OCI-LY3 (cell line): Measurements from ENCODE around the gene HERC2.
A peak's percentile ranks its signal among the peaks of the same experiment; 100 is the strongest.
"Not testable (repeated sequence)": the region's sequence is repeated elsewhere in the genome, so short reads cannot be mapped to it uniquely, and the experiment has no call there.

ENCODE experiments used
- H2AFZ ChIP-seq: fragments of 200-600, 300-600 bp; shearing (Covaris generic); 2 replicates; pipeline ENCODE4 v1.6.0; 2014; ENCODE audit warnings: antibody characterized with exemption, low read depth, low read length
- H3K27ac ChIP-seq: fragments of 200-600, 300-600 bp; sonication (generic); 2 replicates; pipeline ENCODE4 v1.5.1; 2014; ENCODE audit warnings: mild to moderate bottlenecking, low read length, moderate library complexity, mixed read lengths
- H3K27me3 ChIP-seq: fragments of 200-600, 300-600 bp; sonication (generic); 2 replicates; pipeline ENCODE4 v1.6.1; 2014; ENCODE audit warnings: low read depth, low read length, mixed read lengths
- H3K36me3 ChIP-seq: fragments of 200-600, 300-600 bp; sonication (generic); replicated peaks from 2 replicates; pipeline ENCODE3; 2014; ENCODE audit warnings: low read depth, low read length, mixed read lengths
- H3K4me1 ChIP-seq: fragments of 300-600, 200-600 bp; sonication (generic); 2 replicates; pipeline ENCODE4 v1.6.1; 2014; ENCODE audit warnings: low read length, mixed read lengths
- H3K4me2 ChIP-seq: fragments of 200-600, 300-600 bp; sonication (generic); 2 replicates; pipeline ENCODE4 v1.6.1; 2014; ENCODE audit warnings: low read length, mixed read lengths
- H3K4me3 ChIP-seq: fragments of 300-600, 200-600 bp; sonication (generic); 2 replicates; pipeline ENCODE4 v1.5.1; 2014; ENCODE audit warnings: antibody characterized with exemption, mild to moderate bottlenecking, low read length, moderate library complexity
- H3K79me2 ChIP-seq: fragments of 300-600, 200-600 bp; shearing (Covaris generic); 2 replicates; pipeline ENCODE4 v1.6.1; 2014; ENCODE audit warnings: mild to moderate bottlenecking, low read length, mixed read lengths
- H3K9ac ChIP-seq: fragments of 300-600, 200-600 bp; shearing (Covaris generic); 2 replicates; pipeline ENCODE4 v1.6.0; 2014; ENCODE audit warnings: mild to moderate bottlenecking, low read length, moderate library complexity
- H3K9me3 ChIP-seq: fragments of 200-600, 300-600 bp; shearing (Covaris generic); 2 replicates; pipeline ENCODE4 v1.6.1; 2014; ENCODE audit warnings: low read length, mixed read lengths; ENCODE audit not compliant: insufficient read depth
- H4K20me1 ChIP-seq: fragments of 200-600, 300-600 bp; sonication (generic); 2 replicates; pipeline ENCODE4 v1.6.1; 2016; ENCODE audit warnings: low read length, mixed read lengths; ENCODE audit not compliant: insufficient read depth
- EZH2phosphoT487 ChIP-seq: fragments of 200-600 bp; shearing (Covaris generic); IDR thresholded peaks from 2 replicates; pipeline ENCODE4 v1.6.1; 2018; ENCODE audit warnings: antibody characterized with exemption, mixed run types, low read depth
- TF ChIP-seq, protein P1 (sequence below): fragments of 200-600, 300-600 bp; sonication (generic); IDR thresholded peaks from 2 replicates; pipeline ENCODE4 v1.5.1; 2014; ENCODE audit warnings: antibody characterized with exemption, low read length, low read depth

The HERC2 gene

DNA sequence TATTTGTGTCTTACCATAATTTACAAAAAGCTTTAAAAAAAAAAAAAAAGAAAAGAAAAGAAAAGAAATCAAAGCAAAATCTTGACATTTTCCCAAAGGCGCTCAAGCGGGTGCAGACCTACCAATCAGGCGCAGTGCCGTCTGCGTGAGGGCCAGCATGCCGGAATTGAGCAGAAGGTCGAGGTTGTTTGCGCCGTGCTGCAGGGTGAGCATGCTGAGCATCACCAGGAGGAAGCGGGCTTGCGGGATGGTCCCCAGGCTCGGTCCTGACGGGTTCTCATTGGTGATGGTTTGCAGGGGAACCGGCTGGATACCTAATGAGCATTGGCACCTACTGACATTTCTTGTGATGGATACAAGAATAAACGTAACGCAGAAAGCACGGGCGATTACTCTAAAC lies 93.9 kb downstream of the HERC2 start:
- TF ChIP-seq EZH2phosphoT487 = no peak
- TF ChIP-seq, protein P1, sequence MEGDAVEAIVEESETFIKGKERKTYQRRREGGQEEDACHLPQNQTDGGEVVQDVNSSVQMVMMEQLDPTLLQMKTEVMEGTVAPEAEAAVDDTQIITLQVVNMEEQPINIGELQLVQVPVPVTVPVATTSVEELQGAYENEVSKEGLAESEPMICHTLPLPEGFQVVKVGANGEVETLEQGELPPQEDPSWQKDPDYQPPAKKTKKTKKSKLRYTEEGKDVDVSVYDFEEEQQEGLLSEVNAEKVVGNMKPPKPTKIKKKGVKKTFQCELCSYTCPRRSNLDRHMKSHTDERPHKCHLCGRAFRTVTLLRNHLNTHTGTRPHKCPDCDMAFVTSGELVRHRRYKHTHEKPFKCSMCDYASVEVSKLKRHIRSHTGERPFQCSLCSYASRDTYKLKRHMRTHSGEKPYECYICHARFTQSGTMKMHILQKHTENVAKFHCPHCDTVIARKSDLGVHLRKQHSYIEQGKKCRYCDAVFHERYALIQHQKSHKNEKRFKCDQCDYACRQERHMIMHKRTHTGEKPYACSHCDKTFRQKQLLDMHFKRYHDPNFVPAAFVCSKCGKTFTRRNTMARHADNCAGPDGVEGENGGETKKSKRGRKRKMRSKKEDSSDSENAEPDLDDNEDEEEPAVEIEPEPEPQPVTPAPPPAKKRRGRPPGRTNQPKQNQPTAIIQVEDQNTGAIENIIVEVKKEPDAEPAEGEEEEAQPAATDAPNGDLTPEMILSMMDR = no peak
- no peaks in the 10 kb centered on the region for H3K27me3 ChIP-seq
- H3K79me2 ChIP-seq = no peaks in the 10 kb centered on the region
- H3K4me1 ChIP-seq = no peaks in the 10 kb centered on the region
- no peak overlapping the region for H2AFZ ChIP-seq
- no peak overlapping the region for H3K27ac ChIP-seq
- no peak overlapping the region for H3K4me2 ChIP-seq
- no peaks in the 10 kb centered on the region for H3K36me3 ChIP-seq
- H3K9me3 ChIP-seq = no peaks in the 10 kb centered on the region
- no peak overlapping the region for H3K4me3 ChIP-seq
- no peaks in the 10 kb centered on the region for H4K20me1 ChIP-seq
- no peak overlapping the region for H3K9ac ChIP-seq

DNA sequence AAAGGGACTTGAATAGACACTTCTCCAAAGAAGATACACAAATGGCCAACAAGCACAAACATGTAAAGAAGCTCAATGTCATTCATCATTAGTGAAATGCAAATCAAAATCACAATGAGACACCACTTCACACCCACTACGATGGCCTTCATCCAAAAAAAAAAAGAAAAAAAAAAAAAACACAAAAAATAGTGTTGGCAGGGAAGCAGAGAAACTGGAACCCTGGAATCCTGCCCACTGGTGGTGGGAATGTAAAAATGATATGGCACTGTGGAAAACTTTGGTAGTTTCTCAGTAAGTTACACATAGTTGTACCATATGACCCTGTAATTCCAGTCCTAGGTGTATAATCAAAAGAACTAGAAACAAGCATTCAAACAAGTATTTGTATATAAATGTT lies 94.7 kb downstream of the HERC2 start:
- not testable (repeated sequence) for H3K4me1 ChIP-seq, H2AFZ ChIP-seq, H4K20me1 ChIP-seq, H3K27ac ChIP-seq, H3K9me3 ChIP-seq, H3K27me3 ChIP-seq, H3K9ac ChIP-seq, H3K36me3 ChIP-seq, H3K79me2 ChIP-seq, H3K4me2 ChIP-seq, H3K4me3 ChIP-seq
- TF ChIP-seq, protein P1 = peak; percentile 4; the same call in 1 of the 2 replicates

DNA sequence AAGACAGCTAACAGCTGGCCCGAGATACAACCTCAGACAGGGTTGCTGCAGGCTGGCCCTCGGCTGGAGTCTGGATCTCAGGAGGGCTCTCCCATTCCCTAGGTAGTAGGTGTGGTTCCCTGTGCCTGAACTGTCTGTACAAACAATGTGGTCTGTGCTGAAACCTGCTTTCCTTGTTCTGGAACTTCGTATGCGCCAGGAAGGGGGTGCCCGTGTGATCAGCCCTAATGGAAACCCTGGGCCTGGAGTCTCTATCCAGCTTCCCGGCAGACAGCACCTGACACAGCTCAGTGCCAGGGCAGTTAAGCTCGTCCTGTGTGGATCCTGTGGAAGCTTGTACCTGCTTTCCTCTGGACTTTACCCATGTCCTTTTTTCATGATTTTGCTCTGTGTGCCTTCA lies 99.4 kb downstream of the HERC2 start:
- H3K27ac ChIP-seq, H3K9ac ChIP-seq, H3K4me1 ChIP-seq, H3K4me2 ChIP-seq, H4K20me1 ChIP-seq, H3K36me3 ChIP-seq, H3K27me3 ChIP-seq, H2AFZ ChIP-seq, H3K79me2 ChIP-seq, H3K4me3 ChIP-seq, H3K9me3 ChIP-seq: not testable (repeated sequence)

DNA sequence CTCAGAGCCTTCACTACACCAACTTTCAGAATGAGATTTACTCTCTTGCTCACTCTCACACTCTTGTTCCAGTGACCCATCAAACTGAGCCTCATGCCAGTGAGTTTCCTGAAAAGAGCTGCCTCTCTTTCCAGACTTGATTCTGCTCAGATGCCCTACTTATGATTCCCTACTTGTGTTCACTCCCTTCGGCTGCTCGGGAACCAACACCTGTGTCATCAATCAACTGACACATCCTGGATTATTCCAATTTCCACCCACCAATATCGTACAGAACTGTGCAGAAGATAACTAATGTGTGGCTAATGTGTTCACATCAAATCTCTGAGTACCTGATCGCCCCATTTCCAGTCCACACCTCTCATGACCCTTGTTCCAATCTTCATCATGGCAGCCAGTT lies 100.3 kb downstream of the HERC2 start:
- H3K4me3 ChIP-seq, H3K4me1 ChIP-seq, H3K9ac ChIP-seq, H3K36me3 ChIP-seq, H3K4me2 ChIP-seq, H3K27me3 ChIP-seq, H3K9me3 ChIP-seq, H3K27ac ChIP-seq, H3K79me2 ChIP-seq, H2AFZ ChIP-seq, H4K20me1 ChIP-seq: not testable (repeated sequence)

DNA sequence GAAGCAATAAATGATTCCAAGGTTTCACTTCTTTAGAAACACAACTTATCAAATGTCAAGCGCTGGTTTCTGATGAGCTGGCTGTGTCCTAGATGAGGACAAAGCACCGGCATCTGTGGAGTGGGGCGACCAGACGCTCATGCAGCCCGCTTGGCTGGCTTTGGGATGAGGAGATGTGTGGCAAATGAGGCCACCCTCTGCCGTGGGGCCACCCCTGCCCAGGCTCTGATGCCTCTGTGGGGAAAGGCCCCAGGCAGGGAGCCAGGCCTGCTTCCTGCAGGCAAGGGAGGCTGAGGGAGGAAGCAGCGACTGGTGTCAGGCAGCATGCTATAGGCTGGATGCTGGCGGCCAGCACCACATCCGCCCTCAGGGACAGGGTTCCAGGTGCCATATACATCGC lies 102.9 kb downstream of the HERC2 start:
- Histone ChIP-seq H3K9me3 (no peaks in the 10 kb centered on the region), H3K36me3 (no peaks in the 10 kb centered on the region), H4K20me1 (no peaks in the 10 kb centered on the region), H2AFZ (no peak overlapping the region), H3K9ac (no peak overlapping the region), H3K4me3 (no peak overlapping the region), H3K79me2 (no peaks in the 10 kb centered on the region), H3K4me2 (no peak overlapping the region), H3K27ac (no peak overlapping the region), H3K4me1 (no peaks in the 10 kb centered on the region), H3K27me3 (no peaks in the 10 kb centered on the region)
- no peak for TF ChIP-seq EZH2phosphoT487
- TF ChIP-seq, protein P1 = no peak

DNA sequence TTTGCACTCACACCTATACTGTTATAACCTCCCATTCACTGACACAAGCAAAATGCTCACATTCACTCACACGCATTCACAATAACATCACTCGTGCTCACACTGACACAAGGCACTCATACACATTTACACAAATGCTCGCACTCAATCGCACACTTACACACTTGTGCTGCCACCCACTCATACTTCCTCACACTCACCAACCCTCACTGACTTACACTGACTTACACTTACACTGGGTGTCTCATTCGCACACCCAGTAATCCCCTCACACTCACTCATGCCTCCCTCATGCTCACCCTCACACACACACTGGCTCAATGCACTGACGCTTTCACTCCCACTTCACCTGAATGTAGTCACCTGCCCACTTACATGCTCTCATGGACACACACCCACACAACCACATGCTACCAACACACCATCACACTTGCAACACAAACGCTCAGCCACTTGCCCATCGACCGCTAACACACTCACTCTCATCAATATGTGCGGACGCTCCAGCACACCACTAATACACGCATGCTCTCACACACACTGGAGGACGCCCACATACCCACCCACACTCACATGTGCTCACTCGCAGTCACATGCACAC lies 104.9 kb downstream of the HERC2 start:
- not testable (repeated sequence) for H3K27ac ChIP-seq, H3K9me3 ChIP-seq, H3K9ac ChIP-seq, H3K4me3 ChIP-seq, H3K36me3 ChIP-seq, H2AFZ ChIP-seq, H3K79me2 ChIP-seq, H3K4me1 ChIP-seq, H3K27me3 ChIP-seq, H4K20me1 ChIP-seq, H3K4me2 ChIP-seq

DNA sequence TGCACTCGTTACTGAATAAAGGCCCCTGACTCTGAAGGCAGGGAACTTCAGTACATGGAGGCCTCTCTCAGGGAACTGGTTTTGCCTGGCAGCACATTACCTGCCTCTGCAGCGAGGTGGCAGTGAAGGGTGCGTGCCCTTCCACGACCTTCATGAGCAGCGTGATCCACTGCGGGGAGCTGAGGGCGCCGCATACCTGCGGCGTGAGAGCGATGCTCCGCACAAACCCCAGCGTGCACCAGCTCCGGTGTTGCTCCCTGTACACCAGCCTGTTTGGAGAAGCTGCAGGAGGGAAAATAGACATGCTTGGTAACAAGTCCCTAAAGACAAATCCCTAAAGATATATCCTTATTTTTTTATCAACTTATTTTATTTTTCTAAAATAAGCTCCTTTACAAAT lies 106.5 kb downstream of the HERC2 start:
- not testable (repeated sequence) for H3K36me3 ChIP-seq, H3K27ac ChIP-seq, H4K20me1 ChIP-seq, H2AFZ ChIP-seq, H3K4me3 ChIP-seq, H3K4me2 ChIP-seq, H3K27me3 ChIP-seq, H3K9ac ChIP-seq, H3K79me2 ChIP-seq, H3K4me1 ChIP-seq, H3K9me3 ChIP-seq
